Stomach smooth muscle (tissue), 2 donors: ENCODE data around the gene LOX.

ENCODE experiments used
- H3K27ac ChIP-seq: one replicate; pipeline ENCODE4 v1.7.0; 2013; ENCODE audit warnings: mild to moderate bottlenecking, low read length, inconsistent platforms
- H3K27me3 ChIP-seq, 2 donors: one replicate each; pipeline ENCODE4 v1.7.0; 2013; ENCODE audit warnings: low read length in 2 of 2; ENCODE audit not compliant: insufficient read depth in 2 of 2, control insufficient read depth in 1 of 2
- H3K36me3 ChIP-seq, 2 donors: one replicate each; pipeline ENCODE4 v1.7.0; 2013; ENCODE audit warnings: low read length in 2 of 2; ENCODE audit not compliant: control insufficient read depth in 2 of 2, insufficient read depth in 2 of 2
- H3K4me1 ChIP-seq: one replicate; pipeline ENCODE4 v1.7.0; 2013; ENCODE audit warnings: low read length; ENCODE audit not compliant: control insufficient read depth, insufficient read depth
- H3K4me3 ChIP-seq, 2 donors: one replicate each; pipeline ENCODE4 v1.7.0; 2013; ENCODE audit warnings: low read length in 2 of 2
- H3K9ac ChIP-seq, 2 donors: one replicate each; pipeline ENCODE4 v1.7.0; 2013; ENCODE audit warnings: low read length in 2 of 2, mild to moderate bottlenecking in 1 of 2
- H3K9me3 ChIP-seq, 2 donors: one replicate each; pipeline ENCODE4 v1.7.0; 2013; ENCODE audit warnings: low read length in 2 of 2; ENCODE audit not compliant: control insufficient read depth in 2 of 2
- donor health status: healthy.
- donor health status: Pancreatic carcinoma.

The LOX gene

DNA sequence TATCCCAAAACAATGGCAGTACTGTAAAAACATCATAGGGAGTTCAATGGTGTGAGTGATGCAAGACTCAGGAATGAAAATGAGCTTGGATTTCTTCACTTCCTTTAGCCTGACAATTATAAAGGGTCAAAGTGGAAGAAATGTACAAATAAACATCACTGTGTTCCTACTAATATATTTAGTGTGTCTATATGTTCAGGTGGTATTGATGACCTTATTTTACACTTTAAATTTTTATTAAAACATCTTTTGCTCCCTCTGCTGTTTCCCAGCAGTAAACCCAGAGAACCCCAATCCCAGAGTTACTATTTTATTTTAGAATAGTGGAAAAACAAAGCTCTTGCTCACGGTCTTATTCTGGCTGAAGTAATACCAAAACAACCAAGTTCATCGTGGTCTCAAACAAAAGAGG, 2.0 kb downstream of the LOX start:
- Histone ChIP-seq H3K9ac (no peak overlapping the region), H3K27ac (no peak overlapping the region), H3K27me3 (peaks cover 0 to 2% of the 10 kb centered on the region in 2 donors), H3K36me3 (no peaks in the 10 kb centered on the region), H3K4me1 (peaks cover 17% of the 10 kb centered on the region), H3K4me3 (peak overlapping the region; percentile 83 to 88), H3K9me3 (no peaks in the 10 kb centered on the region)

DNA sequence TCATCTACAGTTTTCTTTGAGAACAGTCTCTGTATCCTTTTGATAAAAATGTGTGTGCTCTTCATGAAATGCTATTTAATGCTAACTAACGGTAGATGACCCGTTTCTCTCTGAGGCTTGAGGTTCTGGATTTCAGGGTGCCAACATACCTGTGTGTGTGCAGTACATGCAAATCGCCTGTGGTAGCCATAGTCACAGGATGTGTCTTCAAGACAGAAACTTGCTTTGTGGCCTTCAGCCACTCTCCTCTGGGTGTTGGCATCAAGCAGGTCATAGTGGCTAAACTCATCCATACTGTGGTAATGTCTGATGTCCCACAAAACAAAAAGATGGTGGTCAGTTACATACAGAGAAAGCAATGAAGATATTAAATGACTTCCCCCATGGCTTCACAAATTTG, 4.2 kb downstream of the LOX start:
- Histone ChIP-seq H3K9me3 (no peaks in the 10 kb centered on the region), H3K27me3 (no peaks in the 10 kb centered on the region), H3K27ac (no peak overlapping the region), H3K4me3 (no peak overlapping the region), H3K4me1 (peaks cover 17% of the 10 kb centered on the region), H3K36me3 (no peaks in the 10 kb centered on the region), H3K9ac (no peak overlapping the region)

DNA sequence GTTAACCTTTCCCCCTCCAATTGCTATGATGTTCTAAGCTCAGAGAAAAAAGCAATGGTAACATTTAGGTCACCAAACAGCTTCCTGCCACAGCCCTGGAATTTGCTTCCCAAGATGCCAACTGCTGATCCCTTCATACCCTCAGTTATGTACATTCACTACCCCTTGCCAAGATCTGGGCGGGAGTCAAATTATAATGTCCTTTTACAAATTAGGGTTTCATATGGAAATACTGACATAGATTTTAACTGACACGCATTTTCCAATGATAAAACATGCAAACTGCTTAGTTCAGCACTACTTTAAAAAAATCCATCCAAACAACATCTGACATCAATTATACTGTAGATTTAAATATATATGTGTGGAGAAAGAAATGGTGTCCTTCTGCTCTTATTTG, 5.0 kb downstream of the LOX start:
- H3K27me3 ChIP-seq = no peaks in the 10 kb centered on the region
- H3K9ac ChIP-seq = no peak overlapping the region
- H3K36me3 ChIP-seq = no peaks in the 10 kb centered on the region

DNA sequence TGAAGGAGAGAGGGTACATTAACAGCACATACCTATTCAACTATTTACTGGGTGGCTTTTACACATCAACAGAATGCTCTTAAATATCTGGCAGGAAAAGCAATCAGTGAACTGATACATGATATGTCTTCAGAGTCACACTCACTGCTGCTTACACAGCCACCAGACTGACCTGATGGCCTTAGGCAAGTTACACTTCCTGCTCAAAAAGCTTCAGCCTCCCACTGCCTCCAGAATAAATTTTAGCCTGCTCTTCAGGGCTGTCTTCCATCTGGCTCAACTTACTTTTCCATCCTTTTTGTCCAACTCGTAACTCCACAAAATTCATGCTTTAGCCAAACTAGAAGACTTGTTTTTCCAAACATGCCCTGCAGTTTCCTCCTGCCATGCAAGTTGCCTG, 10.7 kb downstream of the LOX start:
- Histone ChIP-seq H3K4me1 (no peaks in the 10 kb centered on the region), H3K27ac (no peak overlapping the region), H3K9me3 (no peaks in the 10 kb centered on the region)

More for the DNA sequence above, 5.0 kb downstream of the LOX start:
- H3K27ac ChIP-seq = no peak overlapping the region
- no peaks in the 10 kb centered on the region for H3K9me3 ChIP-seq
- H3K4me1 ChIP-seq = peaks cover 15% of the 10 kb centered on the region
- H3K4me3 ChIP-seq = no peak overlapping the region

DNA sequence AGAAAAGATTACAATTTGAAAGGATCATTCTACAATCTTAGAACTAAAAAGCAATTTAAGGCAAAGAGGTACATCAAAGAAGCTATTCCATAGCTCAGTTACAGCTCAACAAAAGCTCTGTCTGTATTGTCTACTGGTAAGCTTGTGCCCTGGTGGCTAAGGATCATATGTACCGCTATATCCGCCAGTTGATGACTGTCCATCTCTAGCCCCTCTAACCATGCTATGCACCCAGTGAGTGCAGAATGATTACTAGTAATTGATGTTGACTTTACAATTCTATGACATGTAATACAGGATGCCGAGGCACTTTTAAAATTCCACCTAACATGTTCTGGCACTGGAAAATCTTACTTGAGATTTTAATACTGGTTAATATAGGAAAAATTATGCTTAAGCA, 13.1 kb downstream of the LOX start:
- H3K27ac ChIP-seq = no peak overlapping the region
- no peaks in the 10 kb centered on the region for H3K9me3 ChIP-seq
- no peaks in the 10 kb centered on the region for H3K27me3 ChIP-seq
- H3K4me3 ChIP-seq = no peak overlapping the region
- H3K4me1 ChIP-seq = no peaks in the 10 kb centered on the region
- H3K36me3 ChIP-seq = no peaks in the 10 kb centered on the region
- no peak overlapping the region for H3K9ac ChIP-seq

More for the DNA sequence above, 10.7 kb downstream of the LOX start:
- no peaks in the 10 kb centered on the region for H3K27me3 ChIP-seq
- no peaks in the 10 kb centered on the region for H3K36me3 ChIP-seq
- no peak overlapping the region for H3K9ac ChIP-seq
- no peak overlapping the region for H3K4me3 ChIP-seq

DNA sequence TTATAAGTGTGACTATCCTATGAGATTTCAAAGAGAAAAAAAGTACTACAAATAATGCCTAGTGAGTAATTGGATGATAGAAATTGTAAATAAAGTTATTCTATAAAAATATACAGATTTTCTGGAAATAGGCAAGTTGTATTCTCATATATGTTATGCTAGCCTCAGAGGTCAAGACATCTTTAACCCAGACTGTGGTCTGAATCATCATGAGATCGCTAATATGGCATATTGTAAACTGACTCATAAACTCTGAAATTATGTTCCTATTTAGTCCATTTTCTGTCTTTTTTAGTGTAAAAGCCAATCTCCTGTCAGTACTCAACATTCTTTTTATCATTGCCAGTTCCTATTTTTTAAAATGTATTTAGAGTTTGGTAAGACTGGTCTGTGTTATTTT, 14.2 kb downstream of the LOX start:
- Histone ChIP-seq H3K27ac (no peak overlapping the region), H3K9ac (no peak overlapping the region), H3K27me3 (no peaks in the 10 kb centered on the region), H3K36me3 (no peaks in the 10 kb centered on the region), H3K4me1 (no peaks in the 10 kb centered on the region), H3K4me3 (no peak overlapping the region), H3K9me3 (no peaks in the 10 kb centered on the region)

DNA sequence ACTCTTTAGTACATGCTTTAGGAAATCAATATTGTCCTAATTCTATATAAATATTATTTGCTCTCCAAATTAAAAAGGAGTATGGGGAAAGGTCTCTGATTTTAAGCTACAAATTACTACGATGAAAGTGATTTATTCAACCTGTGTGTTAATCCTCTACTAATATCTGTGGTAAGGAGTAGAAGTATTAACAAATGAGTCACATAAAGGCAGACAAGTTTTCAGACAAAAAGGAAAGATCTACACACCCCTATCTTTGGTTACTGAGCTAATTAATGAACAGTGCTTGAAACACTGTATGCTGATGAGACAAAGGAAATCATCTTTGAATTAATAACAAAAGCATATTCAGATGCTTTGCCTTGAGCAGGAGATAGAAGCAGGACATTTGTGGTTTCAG, 15.9 kb downstream of the LOX start:
- no peak overlapping the region for H3K9ac ChIP-seq
- H3K27me3 ChIP-seq = no peaks in the 10 kb centered on the region
- H3K4me3 ChIP-seq = no peak overlapping the region
- H3K36me3 ChIP-seq = no peaks in the 10 kb centered on the region
- no peaks in the 10 kb centered on the region for H3K9me3 ChIP-seq
- no peak overlapping the region for H3K27ac ChIP-seq
- no peaks in the 10 kb centered on the region for H3K4me1 ChIP-seq

DNA sequence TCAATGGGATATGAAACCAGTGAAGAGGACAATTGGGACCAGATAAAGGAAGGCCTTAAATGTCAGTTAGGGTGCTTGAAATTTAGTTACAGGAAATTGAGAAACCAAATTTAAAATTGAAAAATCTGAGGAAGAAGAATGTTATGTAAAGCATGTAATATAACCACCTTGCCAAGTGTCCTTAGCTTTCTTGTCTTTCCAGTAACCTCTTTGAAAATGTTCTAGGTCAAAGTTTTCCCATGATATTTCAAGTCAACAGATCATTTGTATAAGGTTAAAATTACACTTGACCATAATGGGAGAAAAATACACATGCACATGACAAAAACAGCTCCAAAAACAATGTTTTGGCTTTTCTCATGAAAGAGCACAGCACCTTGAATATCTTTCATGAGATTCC, 21.1 kb downstream of the LOX start:
- Histone ChIP-seq H3K36me3 (peaks cover 0 to 2% of the 10 kb centered on the region in 2 donors), H3K4me1 (no peaks in the 10 kb centered on the region), H3K9ac (no peak overlapping the region), H3K27me3 (no peaks in the 10 kb centered on the region), H3K9me3 (no peaks in the 10 kb centered on the region), H3K27ac (no peak overlapping the region), H3K4me3 (no peak overlapping the region)

GRCh38 chr5:122054266-122054665, 23.8 kb downstream of the LOX start:
- Histone ChIP-seq H3K27me3 (no peaks in the 10 kb centered on the region), H3K27ac (no peak overlapping the region), H3K4me3 (no peak overlapping the region), H3K9me3 (no peaks in the 10 kb centered on the region), H3K36me3 (peaks cover 0 to 2% of the 10 kb centered on the region in 2 donors), H3K4me1 (no peaks in the 10 kb centered on the region), H3K9ac (no peak overlapping the region)

GRCh38 chr5:122053181-122054109, 24.6 kb downstream of the LOX start:
- Histone ChIP-seq H3K9ac (no peak overlapping the region), H3K9me3 (no peaks in the 10 kb centered on the region), H3K36me3 (peaks cover 0 to 2% of the 10 kb centered on the region in 2 donors), H3K4me1 (no peaks in the 10 kb centered on the region), H3K27ac (no peak overlapping the region), H3K4me3 (no peak overlapping the region), H3K27me3 (no peaks in the 10 kb centered on the region)

GRCh38 chr5:122051569-122051968, 26.5 kb downstream of the LOX start:
- H3K9ac ChIP-seq = no peak overlapping the region
- H3K36me3 ChIP-seq = peaks cover 0 to 2% of the 10 kb centered on the region in 2 donors
- H3K27ac ChIP-seq = no peak overlapping the region
- H3K27me3 ChIP-seq = no peaks in the 10 kb centered on the region
- no peaks in the 10 kb centered on the region for H3K9me3 ChIP-seq
- H3K4me3 ChIP-seq = no peak overlapping the region
- H3K4me1 ChIP-seq = no peaks in the 10 kb centered on the region
